ENCODE data around the gene TRIO. TPM values are rescaled to one million over a fixed set of nuclear protein-coding genes. Genes with fewer than 3 reads are reported as not detected.

TRIO gene
- total and polyA plus RNA-seq, 11 donors = 35.2 to 99.1 (median 58.4) TPM

- H3K4me1 ChIP-seq = peaks cover 0 to 13% (median 2%) of the 10 kb centered on the region in 12 donors
- WGBS, 4 donors = 82 to 86% (median 83%) methylated on average over 12 of the region's 12 CpGs
- no peak overlapping the region for H3K27ac ChIP-seq
- TF ChIP-seq POLR2A (IDR thresholded peaks at IDR 0.05) = no peak
- TF ChIP-seq CTCF (IDR thresholded peaks at IDR 0.05) = peak in 11 of 12 donors; percentile 12 to 60 (median 36)
- peaks cover 0 to 4% (median 0%) of the 10 kb centered on the region in 12 donors for H3K9me3 ChIP-seq
- no peaks in the 10 kb centered on the region for H3K27me3 ChIP-seq
- no peak overlapping the region for H3K4me3 ChIP-seq
- peaks cover 3 to 100% (median 92%) of the 10 kb centered on the region in 9 donors for H3K36me3 ChIP-seq
- ATAC-seq (peak in 2 of 4 donors; percentile 6 to 18), DNase-seq (no peak)
- intact Hi-C loops (cut with DNase I) = loop anchor here in 6 of 10 donors (2.0 to 10.0 kb wide), 4 partner anchors 370 to 380 kb away; no protein-coding TSS in a partner anchor
These were observed 221.7 kb downstream of the TRIO start for GRCh38 chr5:14364576-14365472.

- ATAC-seq (no peak), DNase-seq (no peak)
- no peaks in the 10 kb centered on the region for H3K27me3 ChIP-seq
- H3K4me3 ChIP-seq = no peak overlapping the region
- no peak for TF ChIP-seq CTCF (IDR thresholded peaks at IDR 0.05)
- TF ChIP-seq POLR2A (IDR thresholded peaks at IDR 0.05) = no peak
- H3K4me1 ChIP-seq = peaks cover 0 to 13% (median 2%) of the 10 kb centered on the region in 12 donors
- peaks cover 0 to 4% (median 0%) of the 10 kb centered on the region in 12 donors for H3K9me3 ChIP-seq
- intact Hi-C loops (cut with DNase I) = loop anchor here in 6 of 10 donors (2.0 to 10.0 kb wide), 4 partner anchors 371 to 381 kb away; no protein-coding TSS in a partner anchor
- 65 to 75% (median 67%) methylated on average over 2 of the region's 2 CpGs for WGBS, 4 donors
- no peak overlapping the region for H3K27ac ChIP-seq
- peaks cover 2 to 100% (median 92%) of the 10 kb centered on the region in 9 donors for H3K36me3 ChIP-seq
These were observed 222.8 kb downstream of the TRIO start for GRCh38 chr5:14365831-14366430.

GRCh38 chr5:14366763-14367162 lies 223.6 kb downstream of the TRIO start:
- Histone ChIP-seq H3K27me3 (no peaks in the 10 kb centered on the region), H3K4me1 (peaks cover 0 to 13% (median 2%) of the 10 kb centered on the region in 12 donors), H3K4me3 (no peak overlapping the region), H3K9me3 (peaks cover 0 to 4% (median 0%) of the 10 kb centered on the region in 12 donors), H3K27ac (peak overlapping the region in 7 of 12 donors; percentile 6 to 70 (median 26)), H3K36me3 (peaks cover 2 to 100% (median 93%) of the 10 kb centered on the region in 9 donors)
- ATAC-seq (peak; percentile 71 to 80 (median 77)), DNase-seq (peak in 1 of 5 donors; percentile 46)
- WGBS, 4 donors = 54 to 77% (median 63%) methylated on average over 3 to 10 of the region's 10 CpGs
- intact Hi-C loops (cut with DNase I) = loop anchor here in 5 of 10 donors (5.0 to 10.0 kb wide), 3 partner anchors 372 to 382 kb away; no protein-coding TSS in a partner anchor
- no peak for TF ChIP-seq CTCF (IDR thresholded peaks at IDR 0.05)
- TF ChIP-seq POLR2A (IDR thresholded peaks at IDR 0.05) = no peak
